ENCODE data around the gene LAMC1. TPM values are rescaled to one million over a fixed set of nuclear protein-coding genes. Genes with fewer than 3 reads are reported as not detected.

The LAMC1 gene
- total and polyA plus RNA-seq, 2 of the 4 experiments (the other 2 are of a cell fraction), result 249 to 394 TPM

DNA sequence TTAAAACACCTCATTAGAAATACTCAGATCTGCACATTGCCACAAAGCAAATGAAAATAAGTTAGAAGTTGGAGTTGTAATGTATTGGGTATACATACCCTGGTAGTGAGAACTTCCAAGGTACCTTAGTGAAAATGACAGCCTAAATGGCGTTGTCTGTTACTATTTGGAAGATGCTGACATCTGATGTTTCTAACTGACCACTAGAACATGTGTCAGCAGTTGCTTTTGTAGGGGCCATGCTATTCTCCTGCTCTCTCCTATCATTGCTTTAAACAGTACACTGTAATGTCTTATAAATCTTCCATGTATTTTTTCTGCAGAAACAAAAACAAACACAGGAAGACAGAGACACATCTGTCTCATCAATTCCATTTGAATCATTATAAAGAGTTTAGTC lies 40.1 kb downstream of the LAMC1 start:
- Histone ChIP-seq H3K18ac (ENCODE audit: low read depth, low read length) (no peak overlapping the region), H2BK15ac (ENCODE audit: low read depth, low read length) (no peak overlapping the region), H3K4me3 (ENCODE audit: insufficient read depth, low read depth, low read length) (no peak overlapping the region), H4K8ac (ENCODE audit: low read depth in 2 of 2, low read length in 2 of 2) (no peak overlapping the region), H3K4me2 (ENCODE audit: low read depth, low read length) (no peak overlapping the region), H3K4me1 (ENCODE audit: control insufficient read depth, insufficient read depth, low read length) (peaks cover 15% of the 10 kb centered on the region), H3K79me1 (ENCODE audit: low read depth in 1 of 2, low read length in 2 of 2) (peaks cover 19 to 78% of the 10 kb centered on the region in 2 experiments), H3K36me3 (ENCODE audit: control insufficient read depth, insufficient read depth, low read length) (peaks cover 2% of the 10 kb centered on the region), H3K4ac (ENCODE audit: low read depth, low read length) (no peak overlapping the region), H3K23ac (ENCODE audit: low read depth, low read length) (peak overlapping the region; percentile 14; the same call in 1 of the 2 replicates), H2AK5ac (ENCODE audit: low read depth, low read length) (no peak overlapping the region), H3K9me1 (ENCODE audit: insufficient read depth, low read length) (peaks cover 27% of the 10 kb centered on the region), H2BK5ac (ENCODE audit: low read depth, low read length, poor library complexity, severe bottlenecking) (no peak overlapping the region), H2AK9ac (replicated peaks; ENCODE audit: low read depth, low read length, poor library complexity) (no peak overlapping the region), H3K9ac (ENCODE audit: low read depth, low read length) (no peak overlapping the region), H3K27ac (ENCODE audit: insufficient read depth, low read length) (no peak overlapping the region), H3K9me3 (ENCODE audit: control insufficient read depth, insufficient read depth, low read length) (no peaks in the 10 kb centered on the region), H3K27me3 (ENCODE audit: control insufficient read depth, insufficient read depth, low read length) (no peaks in the 10 kb centered on the region), H3K14ac (replicated peaks; ENCODE audit: low read depth, low read length) (no peak overlapping the region), H2BK120ac (ENCODE audit: low read depth, low read length) (no peak overlapping the region), H4K91ac (ENCODE audit: insufficient read depth, low read depth, low read length) (no peak overlapping the region), H2BK20ac (ENCODE audit: low read depth, low read length) (no peak overlapping the region), H2AFZ (replicated peaks; ENCODE audit: low read length, poor library complexity) (no peak overlapping the region), H4K20me1 (ENCODE audit: insufficient read depth, low read length) (peaks cover 78% of the 10 kb centered on the region), H3K56ac (ENCODE audit: extremely low read depth, insufficient read depth, low read length) (no peak overlapping the region), H4K5ac (ENCODE audit: low read depth, low read length) (no peak overlapping the region)
- dilution Hi-C loops (cut with HindIII; ENCODE audit: low sequenced_read_pairs, unreplicated experiment) (no loop called here), intact Hi-C loops (cut with micrococcal nuclease) (loop anchor here (5.0 kb wide), 1 partner anchor 34 kb away; no protein-coding TSS in a partner anchor), in situ Hi-C loops (cut with MboI; ENCODE audit: low sequenced_read_pairs) (no loop called here)
- ChIA-PET CTCF (no interaction called here), POLR2A (ENCODE audit: unreplicated experiment) (no interaction called here)
- no TSS peak for BruUV-seq (replicated peaks)
- no CpG with 5 or more reads among the region's 1 CpG for WGBS, 2 experiments (ENCODE audit: extremely low coverage in 2 of 2, insufficient read length in 1 of 2)
- peak; percentile 32 for DNase-seq
- ATAC-seq (ENCODE audit: low read depth), result no peak
- peak; percentile 17; the same call in 1 of the 2 replicates for TF ChIP-seq MAFK (IDR thresholded peaks at IDR 0.05; ENCODE audit: low read depth, low read length)
- no peak for TF ChIP-seq CTCF (conservative IDR thresholded peaks at IDR 0.05; ENCODE audit: low read depth, low read length)

Data from IMR-90 (cell line).